DND-41 (cell line): ENCODE measurements around the gene BBLN.
A peak's percentile ranks its signal among the peaks of the same experiment; 100 is the strongest.

Source experiments
- ATAC-seq: fragments of 200-7000 bp; cut with Tn5 transposase; 3 replicates; pipeline ENCODE4 v1.9.1; 2021; ENCODE audit warnings: low read depth; ENCODE audit not compliant: insufficient read depth
- DNase-seq: peaks from one replicate; pipeline ENCODE4 v3.0.0-alpha.2; 2020
- H2AFZ ChIP-seq: 2 replicates; pipeline ENCODE4 v1.6.0; 2012; ENCODE audit warnings: low read depth, low read length
- H3K27ac ChIP-seq: 2 replicates; pipeline ENCODE4 v1.5.1; 2012; ENCODE audit warnings: low read length, inconsistent platforms
- H3K27me3 ChIP-seq: fragments of 200-600 bp; sonication (generic); 2 replicates; pipeline ENCODE4 v1.6.0; 2012; ENCODE audit warnings: low read length, mild to moderate bottlenecking, inconsistent platforms; ENCODE audit not compliant: insufficient read depth, poor library complexity
- H3K36me3 ChIP-seq: 2 replicates; pipeline ENCODE4 v1.5.1; 2012; ENCODE audit warnings: low read length, inconsistent platforms; ENCODE audit not compliant: insufficient read depth
- H3K4me1 ChIP-seq: 2 replicates; pipeline ENCODE4 v1.5.1; 2012; ENCODE audit warnings: mild to moderate bottlenecking, low read length; ENCODE audit not compliant: insufficient read depth
- H3K4me2 ChIP-seq: 2 replicates; pipeline ENCODE4 v1.6.0; 2012; ENCODE audit warnings: mild to moderate bottlenecking, moderate library complexity, low read length, inconsistent platforms; ENCODE audit not compliant: insufficient read depth
- H3K4me3 ChIP-seq, 2 experiments: fragments of 200-600 bp in 1 of 2; shearing (Covaris generic) in 1 of 2; 2 replicates each; pipeline ENCODE4 v1.5.1; 2012 to 2016; ENCODE audit warnings: inconsistent platforms in 2 of 2, low read length in 2 of 2, mild to moderate bottlenecking in 2 of 2, low read depth in 1 of 2, moderate library complexity in 1 of 2
- H3K79me2 ChIP-seq: 2 replicates; pipeline ENCODE4 v1.6.0; 2012; ENCODE audit warnings: low read length, inconsistent platforms; ENCODE audit not compliant: insufficient read depth
- H3K9ac ChIP-seq: 2 replicates; pipeline ENCODE4 v1.6.0; 2012; ENCODE audit warnings: low read depth, mild to moderate bottlenecking, inconsistent platforms, low read length, moderate library complexity
- H3K9me3 ChIP-seq: 2 replicates; pipeline ENCODE4 v1.5.1; 2012; ENCODE audit warnings: low read length, moderate library complexity, mild to moderate bottlenecking, inconsistent platforms; ENCODE audit not compliant: insufficient read depth, severe bottlenecking
- H4K20me1 ChIP-seq: 2 replicates; pipeline ENCODE4 v1.6.0; 2012; ENCODE audit warnings: low read length; ENCODE audit not compliant: insufficient read depth
- EZH2 ChIP-seq: IDR thresholded peaks from 3 replicates; pipeline ENCODE4 v1.6.1; 2012; ENCODE audit warnings: borderline replicate concordance, low read depth, mild to moderate bottlenecking, moderate library complexity, low read length, inconsistent platforms; ENCODE audit not compliant: severe bottlenecking
- TF ChIP-seq, protein P1 (sequence below): IDR thresholded peaks from 2 replicates; pipeline ENCODE4 v1.5.1; 2012; ENCODE audit warnings: borderline replicate concordance, low read length, moderate library complexity, mild to moderate bottlenecking; ENCODE audit not compliant: poor library complexity, severe bottlenecking; ENCODE audit errors: extremely low read depth

Gene BBLN

DNA sequence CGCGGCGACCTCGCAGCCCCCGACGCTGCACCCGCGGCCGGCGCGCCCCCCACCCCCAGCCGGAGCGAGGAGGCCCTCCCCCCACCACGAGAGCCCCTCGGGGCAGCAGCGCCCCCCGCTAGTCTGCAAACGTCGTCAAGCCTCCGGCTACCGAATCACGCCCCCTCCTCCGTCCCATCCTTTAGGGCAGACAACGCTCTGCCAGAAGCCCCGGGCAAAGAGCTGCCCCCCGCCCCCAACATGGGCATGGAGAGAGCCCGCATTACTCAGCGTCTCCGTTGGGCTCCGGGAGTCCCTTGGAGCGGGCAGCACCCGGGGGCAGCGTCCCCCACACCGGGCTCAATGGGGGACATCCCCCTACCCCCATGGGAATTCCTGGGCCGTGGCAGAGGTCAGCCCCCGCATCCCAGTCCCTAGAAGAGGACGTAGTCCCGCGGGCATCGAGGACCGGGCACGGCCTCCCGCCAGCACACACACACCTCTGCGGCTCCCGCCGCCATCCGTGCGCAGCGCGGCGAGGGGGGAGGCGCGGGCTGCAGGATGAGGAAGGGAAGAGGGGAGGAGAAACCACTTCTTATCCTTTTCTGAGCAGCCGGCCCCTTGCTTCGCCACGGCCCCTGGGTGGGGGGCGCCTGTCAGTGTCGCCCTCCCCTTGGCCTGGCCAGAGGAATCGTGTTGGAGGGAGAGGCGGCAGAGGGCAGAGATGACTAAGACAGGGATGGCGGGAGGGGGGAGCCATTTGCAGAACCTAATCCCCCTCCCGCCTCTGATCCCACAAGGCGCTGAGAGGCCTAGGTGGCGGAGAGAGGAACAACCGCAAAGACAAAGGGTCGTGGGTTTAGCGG is 43.9 kb downstream of the BBLN start:
- ATAC-seq: peak; percentile 69
- TF ChIP-seq EZH2: peak; percentile 57
- TF ChIP-seq, protein P1, sequence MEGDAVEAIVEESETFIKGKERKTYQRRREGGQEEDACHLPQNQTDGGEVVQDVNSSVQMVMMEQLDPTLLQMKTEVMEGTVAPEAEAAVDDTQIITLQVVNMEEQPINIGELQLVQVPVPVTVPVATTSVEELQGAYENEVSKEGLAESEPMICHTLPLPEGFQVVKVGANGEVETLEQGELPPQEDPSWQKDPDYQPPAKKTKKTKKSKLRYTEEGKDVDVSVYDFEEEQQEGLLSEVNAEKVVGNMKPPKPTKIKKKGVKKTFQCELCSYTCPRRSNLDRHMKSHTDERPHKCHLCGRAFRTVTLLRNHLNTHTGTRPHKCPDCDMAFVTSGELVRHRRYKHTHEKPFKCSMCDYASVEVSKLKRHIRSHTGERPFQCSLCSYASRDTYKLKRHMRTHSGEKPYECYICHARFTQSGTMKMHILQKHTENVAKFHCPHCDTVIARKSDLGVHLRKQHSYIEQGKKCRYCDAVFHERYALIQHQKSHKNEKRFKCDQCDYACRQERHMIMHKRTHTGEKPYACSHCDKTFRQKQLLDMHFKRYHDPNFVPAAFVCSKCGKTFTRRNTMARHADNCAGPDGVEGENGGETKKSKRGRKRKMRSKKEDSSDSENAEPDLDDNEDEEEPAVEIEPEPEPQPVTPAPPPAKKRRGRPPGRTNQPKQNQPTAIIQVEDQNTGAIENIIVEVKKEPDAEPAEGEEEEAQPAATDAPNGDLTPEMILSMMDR: no peak
- Histone ChIP-seq H3K9me3 (no peaks in the 10 kb centered on the region), H4K20me1 (no peaks in the 10 kb centered on the region; the same call in 1 of the 2 replicates), H3K9ac (peak overlapping the region; percentile 57), H3K27ac (peak overlapping the region; percentile 20), H3K79me2 (no peaks in the 10 kb centered on the region), H3K4me1 (peaks cover 24% of the 10 kb centered on the region), H3K27me3 (peaks cover 4% of the 10 kb centered on the region), H2AFZ (peak overlapping the region; percentile 72), H3K36me3 (no peaks in the 10 kb centered on the region), H3K4me2 (peak overlapping the region; percentile 96), H3K4me3 (peak overlapping the region; percentile 26 to 62; a peak in 3 of 4 replicates)
- DNase-seq: peak; percentile 52

DNA sequence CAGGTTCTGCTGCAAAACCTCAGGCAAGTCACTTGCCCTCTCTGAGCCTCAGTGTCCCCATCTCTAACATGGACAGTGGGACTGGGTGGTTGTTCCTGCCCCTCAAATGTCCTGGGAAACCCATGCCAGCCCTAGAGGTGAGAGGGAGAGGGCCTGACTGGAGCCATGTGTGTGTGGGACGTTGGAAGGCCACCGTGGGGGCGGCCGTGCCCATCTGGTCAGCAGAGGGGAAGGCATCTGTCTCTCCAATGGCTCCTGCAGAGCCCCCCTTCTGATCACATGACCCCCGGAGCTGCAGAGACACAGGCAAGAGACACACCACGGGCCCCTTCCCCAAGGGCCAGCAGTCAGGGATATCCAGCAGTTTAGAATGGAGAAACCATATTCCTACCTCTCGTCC is 44.8 kb downstream of the BBLN start:
- H3K79me2 ChIP-seq: no peaks in the 10 kb centered on the region
- peaks cover 4% of the 10 kb centered on the region for H3K27me3 ChIP-seq
- peaks cover 24% of the 10 kb centered on the region for H3K4me1 ChIP-seq
- H3K9me3 ChIP-seq: no peaks in the 10 kb centered on the region
- no peak overlapping the region for H3K4me3 ChIP-seq
- ATAC-seq (no peak), DNase-seq (no peak)
- no peak for TF ChIP-seq EZH2
- TF ChIP-seq, protein P1: no peak
- no peaks in the 10 kb centered on the region; the same call in 1 of the 2 replicates for H4K20me1 ChIP-seq
- H3K9ac ChIP-seq: no peak overlapping the region
- H3K36me3 ChIP-seq: no peaks in the 10 kb centered on the region
- no peak overlapping the region for H3K27ac ChIP-seq
- H3K4me2 ChIP-seq: peak overlapping the region; percentile 96
- no peak overlapping the region for H2AFZ ChIP-seq

DNA sequence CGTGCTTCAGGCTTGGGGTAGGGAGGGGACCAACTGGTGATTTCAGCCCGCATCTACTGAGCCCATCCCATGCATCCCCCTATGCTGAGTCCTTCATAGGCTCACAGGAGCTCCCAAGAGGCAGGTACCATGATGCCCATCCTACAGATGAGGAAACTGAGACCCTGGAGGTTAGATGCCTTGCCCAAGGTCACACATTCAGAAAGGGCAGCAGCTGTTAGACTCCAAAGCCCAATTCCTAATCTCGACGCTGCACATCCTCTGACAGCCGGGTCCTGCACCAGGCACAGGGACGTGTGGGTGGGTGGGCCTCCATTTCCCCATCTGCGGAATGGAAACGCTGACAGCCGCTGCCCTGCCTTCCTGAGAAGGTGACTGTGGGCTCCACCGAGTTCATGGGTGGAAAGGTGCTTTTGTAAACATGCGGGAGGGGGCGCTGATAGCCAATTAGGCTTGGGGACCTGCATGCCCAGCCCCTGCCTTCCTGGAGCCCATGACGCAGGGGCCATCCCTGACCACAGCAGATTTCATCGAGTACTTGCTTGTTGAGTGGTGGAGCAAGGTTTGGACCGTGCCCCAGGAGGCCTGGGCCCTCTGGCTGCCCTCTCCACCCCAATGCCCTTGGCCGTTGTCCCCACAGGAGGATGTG is 45.4 kb downstream of the BBLN start:
- H3K27me3 ChIP-seq: peaks cover 4% of the 10 kb centered on the region
- no peak overlapping the region for H3K9ac ChIP-seq
- H3K4me3 ChIP-seq: no peak overlapping the region
- no peaks in the 10 kb centered on the region; the same call in 1 of the 2 replicates for H4K20me1 ChIP-seq
- DNase-seq (no peak), ATAC-seq (no peak)
- peaks cover 24% of the 10 kb centered on the region for H3K4me1 ChIP-seq
- no peaks in the 10 kb centered on the region for H3K36me3 ChIP-seq
- TF ChIP-seq, protein P1: no peak
- no peak for TF ChIP-seq EZH2
- no peak overlapping the region for H3K4me2 ChIP-seq
- H3K27ac ChIP-seq: no peak overlapping the region
- no peak overlapping the region for H2AFZ ChIP-seq
- H3K9me3 ChIP-seq: no peaks in the 10 kb centered on the region
- no peaks in the 10 kb centered on the region for H3K79me2 ChIP-seq
